Mucosa of descending colon (tissue), 3 donors: ENCODE measurements around the gene MIB1. TPM values are rescaled to one million over a fixed set of nuclear protein-coding genes. Genes with fewer than 3 reads are reported as not detected.

Source experiments
- ATAC-seq: fragments of 200-7000 bp; cut with Tn5 transposase; one replicate; pipeline ENCODE4 v1.9.1; 2020; ENCODE audit warnings: mild to moderate bottlenecking, moderate library complexity
- DNase-seq, 3 donors: peaks; one replicate each; pipeline ENCODE4 v3.0.0-alpha.2; 2020
- H3K36me3 ChIP-seq: fragments of 200-600 bp; one replicate; pipeline ENCODE4 v1.8.0; 2021; ENCODE audit warnings: low read depth, mild to moderate bottlenecking
- H3K4me1 ChIP-seq: fragments of 200-600 bp; one replicate; pipeline ENCODE4 v1.8.0; 2021; ENCODE audit warnings: low read depth, mild to moderate bottlenecking
- H3K4me3 ChIP-seq: fragments of 200-600 bp; one replicate; pipeline ENCODE4 v1.8.0; 2021; ENCODE audit warnings: mild to moderate bottlenecking
- H3K9me3 ChIP-seq: fragments of 200-600 bp; one replicate; pipeline ENCODE4 v1.8.0; 2021; ENCODE audit warnings: mild to moderate bottlenecking
- CTCF ChIP-seq: fragments of 200-600 bp; IDR thresholded peaks from one replicate; pipeline ENCODE4 v1.8.0; 2022; ENCODE audit warnings: antibody characterized with exemption, mild to moderate bottlenecking
- intact Hi-C, 2 donors: fragments of 100-400 bp; cut with DNase I in 1 of 2; cut with micrococcal nuclease in 1 of 2; formaldehyde crosslinking; loops; one replicate each; pipeline versions ENCODE4 v1.11.0 to v1.11.1; 2022; cut with DNase I, micrococcal nuclease
- total RNA-seq, 3 donors: library from RNA; stranded (reverse); fragmentation: NEBNext Ultra II Directional in 2 of 3; extraction: Animal tissue kit (Norgen Biotek cat#: 25700) in 2 of 3; gene quantifications; one replicate each; pipeline versions ENCODE4 v1.2.1 to v1.2.4, GENCODE V29; 2021 to 2023
- donor health status: DM: no; HTN: no; CAD: no; lungs with moderate emphysema.
- donor health status: DM: no; HTN: no; CAD: no.
- donor health status: DM: no; HTN: yes; CAD: no.

MIB1 gene
- total RNA-seq, 3 donors from 2014 or later, result 29.0 to 45.1 (median 33.1) TPM

GRCh38 chr18:21904856-21905255 is 164.3 kb downstream of the MIB1 start:
- Histone ChIP-seq H3K9me3 (no peaks in the 10 kb centered on the region), H3K4me3 (no peak overlapping the region), H3K36me3 (no peaks in the 10 kb centered on the region), H3K4me1 (no peaks in the 10 kb centered on the region)
- ATAC-seq (no peak), DNase-seq (no peak)
- TF ChIP-seq CTCF, result no peak
- intact Hi-C loops, result no loop called here

- ATAC-seq, result no peak
- no peak for DNase-seq
- Histone ChIP-seq H3K4me1 (peaks cover 4% of the 10 kb centered on the region), H3K9me3 (no peaks in the 10 kb centered on the region), H3K36me3 (no peaks in the 10 kb centered on the region), H3K4me3 (no peak overlapping the region)
- intact Hi-C loops, result no loop called here
- TF ChIP-seq CTCF, result no peak
These were observed 166.9 kb downstream of the MIB1 start for GRCh38 chr18:21907451-21907850.

GRCh38 chr18:21908711-21909110 is 168.1 kb downstream of the MIB1 start:
- peaks cover 8% of the 10 kb centered on the region for H3K4me1 ChIP-seq
- no peak for TF ChIP-seq CTCF
- intact Hi-C loops, result no loop called here

GRCh38 chr18:21910906-21911305 is 170.3 kb downstream of the MIB1 start:
- DNase-seq (no peak), ATAC-seq (no peak)
- intact Hi-C loops, result no loop called here
- H3K36me3 ChIP-seq, result no peaks in the 10 kb centered on the region
- no peaks in the 10 kb centered on the region for H3K9me3 ChIP-seq
- no peak for TF ChIP-seq CTCF
- no peak overlapping the region for H3K4me3 ChIP-seq
- peaks cover 8% of the 10 kb centered on the region for H3K4me1 ChIP-seq

More at GRCh38 chr18:21908711-21909110, 168.1 kb downstream of the MIB1 start:
- H3K9me3 ChIP-seq, result no peaks in the 10 kb centered on the region
- no peak for ATAC-seq
- no peak for DNase-seq
- no peaks in the 10 kb centered on the region for H3K36me3 ChIP-seq
- H3K4me3 ChIP-seq, result no peak overlapping the region

- ATAC-seq, result no peak
- no peaks in the 10 kb centered on the region for H3K36me3 ChIP-seq
- no peak for DNase-seq
- no peaks in the 10 kb centered on the region for H3K9me3 ChIP-seq
- no peak for TF ChIP-seq CTCF
- no peak overlapping the region for H3K4me3 ChIP-seq
- intact Hi-C loops, result no loop called here
- peaks cover 8% of the 10 kb centered on the region for H3K4me1 ChIP-seq
These were observed 171.0 kb downstream of the MIB1 start for GRCh38 chr18:21911551-21911950.
